NCI-H82 treated with DMSO at 0.1 percent for 48 hours (cell line): ENCODE data around the gene SPAG8.

Experiments
- DNase-seq: peaks from one replicate; lab custom pipeline; 2025; ENCODE audit not compliant: unreplicated experiment; lab: John Stamatoyannopoulos, UW

The SPAG8 gene

DNA sequence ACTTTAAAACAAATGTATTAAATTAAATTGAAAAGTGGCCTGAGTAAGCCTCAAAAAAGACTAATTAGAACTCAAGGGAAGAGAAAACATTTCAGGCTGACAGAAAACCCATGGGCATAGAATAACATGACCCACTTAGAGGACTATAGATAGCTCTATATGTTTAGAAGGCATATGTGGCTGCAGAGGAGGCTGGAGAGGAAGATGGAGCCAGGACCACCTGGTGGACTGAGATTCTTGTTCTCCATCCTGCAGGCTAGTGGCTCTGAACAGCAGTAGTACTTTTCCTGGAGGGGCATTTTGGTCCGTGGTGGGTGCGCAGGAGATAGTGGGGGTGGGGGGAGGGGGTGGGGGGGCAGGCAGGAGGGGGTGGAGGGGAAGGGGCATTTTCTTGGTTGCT lies 31.0 kb downstream of the SPAG8 start:
- no peak for DNase-seq

DNA sequence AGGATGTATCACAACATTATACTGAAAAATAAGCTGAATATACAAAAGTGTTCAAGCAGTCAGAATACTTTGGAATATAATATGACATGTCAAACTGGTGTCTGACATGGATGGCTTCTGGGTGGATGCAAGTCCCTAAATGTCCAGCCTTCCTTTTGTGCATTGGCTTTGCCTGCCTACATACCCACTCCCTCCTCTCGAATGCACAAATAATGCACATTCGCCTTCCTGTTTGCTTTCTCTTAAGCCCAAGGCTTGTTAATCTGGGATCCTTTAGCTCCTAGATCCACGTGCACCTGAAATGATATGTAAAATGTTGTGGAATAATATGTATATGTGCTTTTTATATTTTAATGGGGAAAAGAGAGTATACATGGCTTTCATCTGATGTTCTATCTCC lies 33.6 kb downstream of the SPAG8 start:
- DNase-seq: no peak

DNA sequence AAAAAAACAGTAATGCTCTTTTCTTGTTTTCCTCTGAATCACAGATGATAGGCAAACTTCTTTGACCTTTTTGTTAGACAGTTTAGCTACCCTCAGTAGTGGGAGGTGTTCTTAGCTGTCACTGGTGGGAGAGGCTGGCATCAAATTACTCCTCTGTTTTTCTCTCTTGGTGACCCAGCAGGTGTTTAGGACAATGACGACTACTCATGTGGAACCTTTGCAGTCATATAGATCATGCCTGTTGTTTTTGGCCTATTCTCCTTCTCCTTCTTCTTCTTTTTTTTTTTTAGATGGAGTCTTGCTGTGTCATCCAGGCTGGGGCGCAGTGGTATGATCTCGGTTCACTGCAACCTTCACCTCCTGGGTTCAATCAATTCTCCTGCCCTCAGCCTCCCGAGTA lies 36.0 kb downstream of the SPAG8 start:
- DNase-seq: no peak

DNA sequence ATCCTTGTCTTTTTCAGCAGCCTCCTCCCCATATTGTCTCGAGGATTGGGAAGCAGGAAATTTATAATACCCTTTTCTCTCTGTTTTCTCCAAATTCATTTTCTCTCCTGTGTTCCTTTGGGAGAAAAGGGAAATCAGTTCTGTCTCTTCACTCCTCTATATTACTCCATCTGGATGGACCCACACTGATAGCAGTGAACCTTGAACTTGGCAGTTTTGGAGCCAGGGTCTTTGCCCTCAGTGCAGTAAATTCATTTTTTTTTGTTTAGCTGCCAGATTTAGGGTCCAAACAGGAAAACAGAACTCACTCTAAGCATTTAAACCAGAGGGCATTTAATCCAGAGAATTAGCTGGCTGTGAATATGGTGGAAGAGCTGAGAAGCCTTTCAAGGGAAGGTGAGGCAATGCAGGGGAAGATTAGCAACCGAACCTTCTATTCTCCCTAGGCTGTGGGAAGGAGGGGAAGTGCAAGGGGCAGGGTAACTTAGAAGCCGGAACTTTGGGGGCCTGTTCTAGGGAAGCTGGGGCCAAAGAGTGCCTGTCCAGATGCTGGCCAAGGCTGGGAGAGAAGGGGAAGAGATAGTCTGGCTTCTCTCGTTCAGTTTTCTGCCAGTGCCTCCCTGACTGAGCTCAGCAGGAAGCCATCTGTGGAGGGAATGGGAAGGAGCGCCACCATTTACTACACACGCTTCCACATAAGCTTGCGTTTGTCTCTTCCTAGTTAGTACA lies 37.0 kb downstream of the SPAG8 start:
- no peak for DNase-seq

DNA sequence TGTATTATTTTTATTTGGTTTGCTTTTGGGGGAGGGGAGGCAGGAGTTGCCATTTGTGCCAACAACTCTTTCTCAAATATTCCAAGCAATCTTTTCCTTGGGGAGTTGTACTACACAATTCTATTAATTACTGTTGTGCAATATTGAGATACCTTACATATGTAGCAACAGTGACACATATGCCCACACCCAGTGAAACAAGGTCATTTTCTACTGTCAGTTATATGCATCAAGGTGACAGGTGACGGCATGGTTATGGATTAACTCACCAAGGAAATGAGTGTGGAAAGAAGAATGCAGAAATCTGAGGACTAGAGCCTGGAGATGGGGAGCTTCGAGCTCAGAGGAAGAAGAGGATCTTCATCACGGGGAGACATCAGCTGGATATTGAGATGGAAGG lies 40.1 kb downstream of the SPAG8 start:
- no peak for DNase-seq

DNA sequence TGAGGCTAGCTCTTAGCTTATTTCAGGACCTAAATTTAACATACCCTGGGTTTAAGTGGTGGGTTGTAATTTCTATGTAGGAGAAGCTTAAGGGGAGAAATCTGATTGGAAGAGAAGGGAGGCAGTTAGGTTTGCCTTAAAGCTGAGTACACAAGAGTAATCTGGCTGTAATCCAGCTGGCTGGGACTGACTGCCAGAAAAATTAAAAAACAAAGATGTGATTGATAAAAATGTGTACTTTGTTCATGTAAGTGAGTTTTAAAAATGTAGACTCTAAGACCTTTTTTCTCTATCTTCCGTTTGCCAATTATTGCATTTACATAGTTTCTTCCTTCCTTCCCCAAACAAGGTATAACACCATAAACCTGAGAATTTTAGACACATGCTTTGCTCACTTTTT lies 40.5 kb downstream of the SPAG8 start:
- peak; percentile 37 for DNase-seq

DNA sequence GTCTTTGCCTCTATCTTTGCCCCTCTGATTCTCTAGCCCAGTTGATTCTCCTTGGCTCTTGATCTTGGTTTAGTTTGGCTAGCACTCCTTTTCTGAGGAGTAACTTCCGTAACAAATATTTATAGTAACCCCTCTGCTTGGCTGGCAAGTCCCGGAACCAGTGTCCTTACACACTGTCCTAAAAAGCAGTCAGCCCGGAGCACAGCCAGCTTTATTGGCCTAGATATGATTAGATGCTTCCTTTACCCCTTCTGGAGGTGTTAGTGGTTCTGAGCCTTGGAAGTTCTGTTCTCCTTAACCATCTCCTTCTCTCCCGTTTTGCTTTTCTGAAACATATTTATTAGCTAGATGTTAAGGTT lies 41.0 kb downstream of the SPAG8 start:
- DNase-seq: no peak

DNA sequence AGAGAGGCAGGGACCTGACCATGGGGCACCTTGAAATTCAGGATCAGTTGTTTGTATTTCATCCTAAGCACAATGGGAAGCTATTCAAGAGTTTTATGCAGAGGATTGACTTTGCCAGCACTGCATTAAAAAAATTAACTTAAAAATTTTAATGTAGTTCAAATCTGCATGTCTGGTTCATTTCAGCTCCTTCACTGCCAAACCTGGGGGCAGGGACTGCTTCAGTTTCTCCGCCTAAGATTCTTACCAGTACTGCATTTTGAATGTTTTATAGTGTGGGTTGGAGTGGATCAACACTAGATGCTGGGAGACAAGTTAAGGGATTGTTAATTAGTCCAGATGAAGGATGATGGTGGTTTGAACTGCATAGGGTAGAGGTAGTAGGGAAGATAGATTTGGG lies 42.3 kb downstream of the SPAG8 start:
- no peak for DNase-seq

DNA sequence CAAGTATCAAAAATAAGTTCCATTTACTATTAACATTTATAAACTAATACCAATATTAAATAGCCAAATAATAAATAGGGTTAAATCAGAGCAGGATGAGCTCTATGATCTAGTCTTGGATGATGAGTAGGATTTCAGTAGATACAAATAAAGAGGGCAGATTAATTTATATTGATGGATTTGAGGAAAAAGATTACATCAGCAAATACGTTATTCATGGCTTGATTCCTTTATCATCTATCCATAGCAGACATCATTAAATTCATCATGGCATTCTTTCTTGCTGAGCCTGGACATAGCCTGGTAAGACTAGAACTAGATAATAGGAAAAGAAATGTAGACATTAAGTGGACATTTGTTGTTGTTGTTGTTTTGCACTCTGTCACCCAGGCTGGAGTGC lies 44.6 kb downstream of the SPAG8 start:
- DNase-seq: no peak

DNA sequence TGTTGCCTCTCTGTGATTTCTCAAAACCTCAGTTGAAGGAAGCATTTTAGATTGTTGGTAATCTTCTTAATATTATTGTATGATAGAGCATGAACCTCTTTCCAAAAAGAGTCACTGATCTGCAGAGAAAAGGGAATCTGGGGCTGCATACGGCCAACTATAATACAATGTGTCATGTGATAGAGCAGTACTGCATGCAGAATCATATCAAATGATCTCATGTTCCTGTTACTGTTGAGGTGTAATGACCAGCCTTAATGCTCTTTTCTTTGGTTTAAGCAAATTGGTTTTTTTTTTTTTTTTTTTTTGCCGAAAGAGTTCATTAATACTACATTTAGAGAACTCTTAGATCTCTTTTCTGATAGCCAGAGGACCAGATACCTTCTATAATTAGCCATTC lies 45.1 kb downstream of the SPAG8 start:
- DNase-seq: no peak

DNA sequence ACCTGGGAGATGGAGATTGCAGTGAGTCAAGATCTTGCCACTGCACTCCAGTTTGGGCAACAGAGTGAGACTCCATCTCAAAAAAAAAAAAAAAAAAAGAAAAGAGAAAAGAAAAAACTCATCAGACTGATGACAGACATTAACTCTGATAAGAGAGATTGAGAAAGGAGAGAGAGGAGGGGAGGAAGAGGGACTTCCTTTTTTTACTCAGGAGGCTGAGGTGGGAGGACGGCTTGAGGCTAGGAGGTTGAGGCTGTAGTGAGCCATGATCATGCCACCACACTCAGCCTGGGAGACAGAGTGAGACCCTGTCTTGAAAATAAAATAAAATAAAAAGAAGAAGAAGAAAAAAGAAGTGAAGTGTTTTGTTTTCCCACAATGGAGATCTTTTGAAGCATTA lies 48.3 kb downstream of the SPAG8 start:
- DNase-seq: no peak

DNA sequence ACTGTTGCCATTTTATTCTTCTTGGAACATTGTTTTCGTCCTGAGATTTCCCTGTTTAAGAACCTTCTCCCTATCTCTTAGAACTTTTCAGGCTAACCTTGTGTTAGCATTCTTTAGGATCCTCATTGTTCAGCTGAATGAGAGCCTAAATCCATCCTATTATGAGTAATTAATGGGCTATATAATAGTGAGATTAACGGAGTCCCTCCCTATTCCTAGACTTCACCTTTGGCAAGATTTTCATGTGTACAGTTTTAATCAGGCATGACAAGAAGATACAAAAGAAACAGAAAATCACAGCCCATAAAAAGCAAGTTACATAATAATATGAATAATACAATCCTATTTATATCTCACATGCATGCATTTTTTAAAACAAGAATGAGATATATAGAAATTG lies 48.9 kb downstream of the SPAG8 start:
- no peak for DNase-seq

DNA sequence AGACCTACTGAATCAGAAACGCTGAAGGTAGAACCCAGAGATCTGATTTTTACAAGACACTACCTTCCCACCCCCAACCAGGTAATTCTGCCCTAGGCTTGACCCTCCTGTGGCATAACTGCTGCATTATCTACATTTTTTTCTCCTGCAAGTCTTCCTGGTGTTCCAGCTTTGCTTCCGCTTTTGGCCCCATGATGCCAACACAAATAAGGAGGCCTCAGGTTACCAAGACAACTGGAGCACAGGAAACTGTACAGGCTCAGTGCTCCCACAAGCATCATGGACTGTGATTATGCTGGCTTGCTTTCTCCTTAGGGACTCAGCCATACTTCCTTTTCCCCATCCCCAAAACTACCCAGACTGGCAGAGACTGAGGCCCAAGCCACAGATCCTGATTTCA lies 51.4 kb downstream of the SPAG8 start:
- no peak for DNase-seq

DNA sequence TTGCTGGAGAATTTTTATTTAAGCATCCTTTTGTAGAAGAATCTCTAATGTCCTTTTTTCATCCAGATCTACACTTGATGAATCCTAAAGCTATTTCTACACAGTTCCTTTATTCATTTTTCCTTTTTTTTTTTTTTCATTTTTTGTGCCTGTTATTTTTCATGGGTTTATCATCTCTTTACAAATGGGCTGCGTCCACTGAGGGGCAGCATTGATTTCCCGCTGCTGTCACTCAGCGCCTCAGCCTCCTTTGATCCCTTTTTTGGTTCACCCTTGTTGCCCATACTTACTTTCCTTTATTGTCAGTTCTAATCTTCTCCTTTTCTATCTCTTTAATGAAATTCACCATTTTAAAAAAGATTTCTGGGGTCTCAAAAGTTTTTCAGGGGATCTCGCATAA lies 52.3 kb downstream of the SPAG8 start:
- DNase-seq: no peak
